Activated T-cell treated with anti-CD3 and anti-CD28 coated beads, Interleukin-2, amount 50 U/mL, for 72 hours (primary cell): ENCODE data around the gene DTX4. TPM values are rescaled to one million over a fixed set of nuclear protein-coding genes. Genes with fewer than 3 reads are reported as not detected.
A peak's percentile ranks its signal among the peaks of the same experiment; 100 is the strongest.

ENCODE experiments used
- ATAC-seq, 2 donors: fragments of 150-1000 bp; cut with Tn5 transposase; replicated peaks in 1 of 2; 2 replicates each; pipeline ENCODE4 v1.10.0; 2021; ENCODE audit warnings: moderate library complexity in 2 of 2, mild to moderate bottlenecking in 1 of 2
- DNase-seq, 2 donors: peaks; one replicate each; pipeline ENCODE4 v3.0.0; 2021 to 2022; ENCODE audit warnings: mixed read lengths in 1 of 2
- H3K27ac Mint-ChIP-seq: one replicate; pipeline ENCODE4 v1.8.0; 2022; ENCODE audit warnings: mild to moderate bottlenecking, moderate library complexity, mixed read lengths
- H3K27me3 Mint-ChIP-seq: one replicate; pipeline ENCODE4 v1.8.0; 2022; ENCODE audit warnings: low read depth, mixed read lengths
- H3K36me3 Mint-ChIP-seq, 2 donors: one replicate each; pipeline ENCODE4 v1.8.0; 2022; ENCODE audit warnings: mixed read lengths in 2 of 2, mild to moderate bottlenecking in 1 of 2; ENCODE audit not compliant: insufficient read depth in 2 of 2
- H3K4me1 Mint-ChIP-seq: one replicate; pipeline ENCODE4 v1.8.0; 2022; ENCODE audit warnings: low read depth, mixed read lengths
- H3K4me3 Mint-ChIP-seq, 2 donors: one replicate each; pipeline ENCODE4 v1.8.0; 2022; ENCODE audit warnings: mild to moderate bottlenecking in 2 of 2, mixed read lengths in 2 of 2, moderate library complexity in 2 of 2
- H3K9me3 Mint-ChIP-seq, 2 donors: one replicate each; pipeline ENCODE4 v1.8.0; 2022; ENCODE audit warnings: mixed read lengths in 2 of 2
- total RNA-seq, 2 donors: library from RNA; stranded (reverse); gene quantifications; one replicate each; pipeline ENCODE4 v1.2.3, GENCODE V29; 2022

DTX4 gene
- total RNA-seq, 2 donors from 2014 or later, result 0.70 TPM; not detected in 1

DNA sequence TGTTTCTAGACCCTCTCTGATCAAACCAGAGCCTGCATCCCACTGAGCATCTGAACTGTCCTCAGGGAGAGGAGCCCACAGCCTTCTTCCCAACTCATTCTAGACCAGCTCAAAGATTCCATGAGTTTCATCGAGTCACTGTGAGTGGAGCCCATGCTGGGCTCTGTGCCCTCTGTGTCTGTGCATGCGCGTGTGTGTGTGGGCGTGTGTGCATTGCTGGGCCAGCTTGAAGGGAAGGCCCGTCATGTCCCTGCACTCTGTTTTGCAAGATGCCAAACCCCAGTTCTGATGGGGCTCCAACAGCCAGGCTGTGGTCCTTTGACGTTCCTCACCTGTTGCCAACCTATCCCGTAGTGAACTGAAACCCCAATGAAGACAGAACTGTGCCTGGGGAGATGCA lies 33.7 kb downstream of the DTX4 start:
- Mint-ChIP-seq H3K4me1 (peaks cover 31% of the 10 kb centered on the region), H3K4me3 (no peak overlapping the region), H3K27me3 (peaks cover 47% of the 10 kb centered on the region)

DNA sequence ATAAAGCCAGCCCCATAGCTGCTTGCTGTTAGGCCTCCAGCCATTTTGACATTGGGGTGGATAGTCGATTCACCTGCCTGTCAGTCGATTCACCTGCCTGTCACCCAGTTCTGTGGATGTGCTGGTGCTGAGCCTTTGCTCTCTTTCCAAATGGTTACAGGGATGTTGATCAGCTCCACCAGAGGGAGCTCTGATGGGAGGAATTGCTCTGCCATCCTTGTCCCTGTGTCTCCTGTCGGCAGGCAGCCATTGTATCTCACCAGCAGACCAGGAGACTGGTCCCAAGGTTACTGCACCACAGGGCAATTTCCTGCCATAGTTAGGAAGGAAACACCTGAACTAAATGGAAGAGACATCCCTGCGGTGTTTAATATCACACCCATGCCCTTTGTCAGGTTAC lies 34.7 kb downstream of the DTX4 start:
- ATAC-seq (no peak), DNase-seq (no peak)
- peaks cover 51% of the 10 kb centered on the region for H3K27me3 Mint-ChIP-seq
- no peaks in the 10 kb centered on the region for H3K36me3 Mint-ChIP-seq
- H3K9me3 Mint-ChIP-seq, result no peaks in the 10 kb centered on the region
- H3K4me3 Mint-ChIP-seq, result peak overlapping the region in 1 of 2 donors; percentile 63
- no peak overlapping the region for H3K27ac Mint-ChIP-seq
- peaks cover 31% of the 10 kb centered on the region for H3K4me1 Mint-ChIP-seq

More for the DNA sequence above, 33.7 kb downstream of the DTX4 start:
- no peak for ATAC-seq
- H3K36me3 Mint-ChIP-seq, result no peaks in the 10 kb centered on the region
- no peak for DNase-seq
- no peaks in the 10 kb centered on the region for H3K9me3 Mint-ChIP-seq
- H3K27ac Mint-ChIP-seq, result no peak overlapping the region

DNA sequence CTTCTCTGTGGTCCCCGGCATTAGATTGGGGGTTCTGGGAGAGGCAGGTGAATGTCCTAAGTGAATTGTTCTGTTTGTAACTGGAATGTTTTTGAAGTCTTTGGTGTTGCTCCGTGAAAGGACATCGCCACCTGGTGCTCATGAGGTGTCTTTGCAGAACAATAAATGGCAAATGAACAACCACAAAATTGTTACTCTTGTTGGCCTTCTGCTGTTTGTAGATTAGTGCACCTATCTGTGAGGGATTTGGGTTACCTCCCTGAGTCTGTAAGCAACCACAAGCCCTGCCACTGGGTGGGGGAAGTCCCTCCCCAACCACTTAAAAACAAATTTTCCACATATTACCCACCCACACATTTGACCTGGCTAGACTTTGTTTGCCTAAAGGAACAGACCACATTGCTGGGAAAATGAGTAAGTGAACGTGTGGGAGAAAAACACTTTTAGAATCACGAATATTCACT lies 36.1 kb downstream of the DTX4 start:
- DNase-seq (peak; percentile 24 to 33), ATAC-seq (peak; percentile 60 to 67)
- no peaks in the 10 kb centered on the region for H3K36me3 Mint-ChIP-seq
- H3K4me3 Mint-ChIP-seq, result peak overlapping the region; percentile 51 to 67
- peaks cover 41% of the 10 kb centered on the region for H3K27me3 Mint-ChIP-seq
- H3K27ac Mint-ChIP-seq, result peak overlapping the region; percentile 2
- H3K4me1 Mint-ChIP-seq, result peaks cover 31% of the 10 kb centered on the region
- no peaks in the 10 kb centered on the region for H3K9me3 Mint-ChIP-seq

DNA sequence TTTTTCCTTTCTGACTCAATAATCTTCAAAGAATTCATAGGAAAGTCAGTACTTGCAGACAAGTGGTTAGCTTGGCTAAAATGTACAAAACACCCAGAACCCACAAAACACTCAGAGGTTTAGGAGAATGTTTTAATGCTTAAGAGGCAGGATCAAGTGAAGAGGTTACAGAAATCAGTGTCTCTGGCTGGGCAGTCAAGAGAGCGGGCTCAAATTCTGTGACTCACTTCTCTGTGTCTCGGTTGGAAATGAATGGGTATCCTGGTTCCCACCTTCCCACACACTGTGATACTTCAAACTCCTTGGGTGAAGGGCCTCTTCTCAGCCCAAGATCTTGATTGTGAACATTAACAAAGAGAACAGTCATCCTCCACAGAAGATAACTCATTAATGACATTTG lies 37.0 kb downstream of the DTX4 start:
- ATAC-seq (peak; percentile 57 to 64), DNase-seq (peak in 1 of 2 donors; percentile 10)
- Mint-ChIP-seq H3K27me3 (peaks cover 41% of the 10 kb centered on the region), H3K4me3 (no peak overlapping the region), H3K4me1 (peaks cover 31% of the 10 kb centered on the region), H3K27ac (no peak overlapping the region), H3K36me3 (no peaks in the 10 kb centered on the region), H3K9me3 (no peaks in the 10 kb centered on the region)

DNA sequence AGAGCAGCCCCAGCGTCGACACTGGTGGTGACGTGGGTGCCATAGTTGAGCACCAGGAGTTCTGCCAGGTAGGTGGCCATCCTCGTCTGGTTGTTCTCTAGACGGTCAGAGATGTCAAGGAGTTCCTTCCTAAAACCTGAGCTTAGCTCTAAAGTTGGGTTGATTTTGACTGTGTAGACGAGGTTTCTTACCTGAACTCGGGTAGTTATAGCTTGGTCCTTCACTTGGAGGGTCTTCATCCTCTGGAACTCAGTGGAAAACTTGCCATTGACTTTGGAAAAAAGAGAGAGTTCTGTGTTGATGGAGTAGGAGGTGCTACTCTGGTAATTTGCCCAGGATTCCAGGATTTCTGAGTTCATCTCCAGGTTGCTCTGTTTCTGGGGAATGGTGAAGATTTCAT lies 40.3 kb downstream of the DTX4 start:
- no peak for ATAC-seq
- Mint-ChIP-seq H3K27me3 (peaks cover 36% of the 10 kb centered on the region), H3K9me3 (no peaks in the 10 kb centered on the region), H3K36me3 (no peaks in the 10 kb centered on the region), H3K4me1 (peaks cover 33% of the 10 kb centered on the region), H3K4me3 (no peak overlapping the region), H3K27ac (no peak overlapping the region)
- DNase-seq, result no peak

DNA sequence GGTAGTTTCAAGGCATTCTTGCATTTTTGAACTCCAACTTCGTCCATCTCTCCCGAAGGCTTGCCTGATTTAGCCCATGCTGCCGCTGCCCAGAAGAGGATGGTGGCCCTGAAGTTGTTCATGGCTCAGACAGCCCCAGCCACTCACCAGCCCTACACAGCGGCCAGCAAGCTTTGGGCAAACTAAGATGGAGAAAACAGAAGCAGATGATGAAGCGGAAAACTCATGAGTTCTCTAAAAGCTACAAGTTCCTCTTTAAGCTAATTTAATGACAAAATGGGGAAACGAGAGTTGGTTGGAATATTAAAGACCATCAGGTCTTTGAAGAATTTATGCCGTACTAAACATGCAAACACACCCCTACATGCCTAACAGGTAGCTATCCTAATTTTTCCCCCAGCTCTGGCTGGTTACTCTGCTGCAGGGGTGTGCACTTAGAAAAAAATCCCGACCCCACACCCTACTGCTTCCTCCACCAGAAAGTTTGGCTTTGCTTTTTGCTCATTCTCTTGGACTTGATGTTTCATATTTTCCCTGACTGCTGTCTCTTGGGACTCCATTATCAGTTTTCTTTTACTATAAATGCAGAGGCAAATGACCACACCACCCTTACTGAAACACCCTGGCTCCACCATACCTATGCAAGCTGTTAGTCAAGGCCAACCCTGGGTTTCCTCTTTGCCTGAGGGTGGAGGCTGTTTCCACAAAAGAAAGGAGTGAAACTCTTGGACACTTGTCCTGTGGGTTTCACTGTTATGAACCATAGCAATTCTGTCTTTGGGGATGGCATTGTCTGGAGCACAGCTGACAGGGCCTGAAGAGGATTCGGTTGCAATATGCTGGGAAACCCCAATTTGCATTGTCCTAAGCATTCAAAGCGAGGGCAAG lies 41.1 kb downstream of the DTX4 start, which contains the start of gene MPEG1:
TSS of gene MPEG1 (minus strand) at position 184 of the 888 bp plus-strand sequence. CDS start at position 122, 62 bp downstream.
- ATAC-seq (no peak), DNase-seq (no peak)
- Mint-ChIP-seq H3K36me3 (no peaks in the 10 kb centered on the region), H3K9me3 (peaks cover 0 to 1% of the 10 kb centered on the region in 2 donors), H3K27me3 (peaks cover 39% of the 10 kb centered on the region), H3K4me3 (no peak within 1 kb of the TSS), H3K27ac (no peak within 1 kb of the TSS), H3K4me1 (peaks cover 29% of the 10 kb centered on the region)

DNA sequence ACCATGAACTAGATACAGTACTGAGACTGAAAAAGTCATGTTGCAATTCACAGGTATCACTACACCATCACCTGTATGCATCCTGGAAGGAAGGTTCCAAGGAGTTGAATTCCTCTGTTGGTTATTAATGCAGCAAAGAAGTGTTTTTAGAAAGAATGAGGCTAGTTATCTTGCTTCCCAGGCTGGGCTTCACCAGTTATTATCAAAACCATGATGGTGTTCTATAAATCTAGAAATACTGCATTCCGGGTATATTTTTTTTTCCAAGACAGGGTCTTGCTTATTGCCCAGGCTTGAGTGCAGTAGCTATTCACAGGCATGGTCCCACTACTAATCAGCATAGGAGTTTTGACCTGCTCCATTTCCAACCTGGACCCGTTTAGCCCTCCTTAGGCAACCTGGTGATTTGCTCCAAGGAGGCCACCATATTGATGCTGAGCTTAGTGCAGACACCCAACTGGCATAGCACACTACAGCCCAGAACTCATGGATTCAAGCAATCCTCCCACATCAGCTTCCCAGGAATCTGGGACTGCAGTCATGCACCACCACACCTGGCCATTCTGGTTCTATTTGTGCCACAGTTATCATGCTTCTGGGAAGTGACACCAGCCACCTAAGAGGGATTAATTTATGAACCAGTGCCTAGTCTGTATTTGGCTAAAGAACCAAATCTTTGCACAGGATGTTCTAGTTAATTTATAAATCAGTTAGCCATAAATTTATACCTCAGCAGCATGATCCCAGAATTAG lies 42.4 kb downstream of the DTX4 start:
- Mint-ChIP-seq H3K9me3 (peaks cover 0 to 1% of the 10 kb centered on the region in 2 donors), H3K27me3 (peaks cover 26% of the 10 kb centered on the region), H3K4me1 (peaks cover 16% of the 10 kb centered on the region), H3K36me3 (no peaks in the 10 kb centered on the region), H3K4me3 (no peak overlapping the region), H3K27ac (no peak overlapping the region)
- ATAC-seq (no peak), DNase-seq (no peak)

DNA sequence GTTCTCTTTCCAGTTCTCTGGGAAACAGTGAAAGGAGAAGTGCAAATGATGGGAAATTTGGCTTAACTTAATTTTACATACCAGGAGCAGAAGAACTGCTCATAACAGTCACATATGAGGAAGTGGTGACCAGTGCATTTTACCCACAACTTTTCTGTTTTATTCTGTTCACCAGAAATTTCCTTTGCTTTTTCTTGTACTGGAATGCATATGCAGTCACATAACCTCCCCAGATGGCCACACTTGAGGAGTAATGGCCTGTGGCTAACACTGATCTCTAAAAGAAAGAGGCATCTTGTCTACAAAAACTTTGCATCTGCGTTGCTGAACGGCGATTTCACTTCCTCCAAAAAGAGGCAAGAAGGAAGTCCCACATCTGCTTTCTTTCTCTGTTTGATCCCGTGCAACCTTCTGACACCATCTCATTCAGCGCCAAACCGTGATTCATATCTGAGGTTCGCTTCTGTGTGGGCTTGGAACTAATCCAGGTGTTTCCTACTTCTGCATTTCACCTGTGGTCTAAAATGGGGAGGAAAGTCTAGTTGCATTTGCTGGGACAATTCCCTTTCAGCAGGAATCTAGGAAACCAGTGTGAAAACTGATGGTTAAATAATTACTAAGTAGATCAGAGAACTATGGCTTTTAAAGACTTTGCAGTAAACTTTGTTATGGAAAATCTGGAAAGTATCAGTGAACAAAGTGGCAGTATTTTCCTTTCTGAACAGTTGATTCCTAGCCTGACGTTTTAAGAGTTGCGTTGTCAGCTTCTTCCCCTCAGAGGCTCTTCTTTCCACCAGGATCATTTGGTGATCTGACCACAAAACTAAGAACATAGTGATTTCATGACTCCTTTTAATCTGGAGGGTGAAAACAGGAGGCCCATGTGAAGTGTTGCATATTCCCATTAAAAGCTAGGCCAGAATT lies 45.0 kb downstream of the DTX4 start:
- Mint-ChIP-seq H3K36me3 (no peaks in the 10 kb centered on the region), H3K27me3 (peaks cover 8% of the 10 kb centered on the region), H3K9me3 (peaks cover 0 to 1% of the 10 kb centered on the region in 2 donors), H3K4me1 (peaks cover 12% of the 10 kb centered on the region), H3K27ac (no peak overlapping the region), H3K4me3 (peak overlapping the region in 1 of 2 donors; percentile 38)
- DNase-seq (peak; percentile 8 to 9), ATAC-seq (peak; percentile 41 to 76)

DNA sequence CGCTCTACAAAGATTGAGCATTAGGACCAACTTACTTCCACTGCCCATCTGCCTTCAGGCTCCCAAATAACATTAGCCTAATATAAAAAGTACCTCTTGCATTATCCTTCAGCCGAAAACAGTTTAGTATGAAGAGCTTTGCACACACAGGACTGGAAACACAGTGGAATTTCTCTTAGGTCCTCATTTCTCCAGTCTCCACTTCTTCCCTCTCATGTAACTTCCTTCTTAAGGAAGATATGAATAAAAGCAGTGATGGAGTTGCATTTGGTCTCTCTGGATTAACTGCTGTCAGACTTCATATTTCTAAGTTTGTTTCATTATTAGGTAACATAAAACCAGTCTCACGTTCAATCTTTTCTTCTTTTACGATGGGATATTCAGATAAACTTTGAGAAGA lies 46.4 kb downstream of the DTX4 start:
- Mint-ChIP-seq H3K27me3 (peaks cover 8% of the 10 kb centered on the region), H3K4me3 (no peak overlapping the region), H3K9me3 (peaks cover 0 to 1% of the 10 kb centered on the region in 2 donors), H3K36me3 (no peaks in the 10 kb centered on the region), H3K4me1 (peaks cover 12% of the 10 kb centered on the region), H3K27ac (no peak overlapping the region)
- ATAC-seq (no peak), DNase-seq (no peak)

DNA sequence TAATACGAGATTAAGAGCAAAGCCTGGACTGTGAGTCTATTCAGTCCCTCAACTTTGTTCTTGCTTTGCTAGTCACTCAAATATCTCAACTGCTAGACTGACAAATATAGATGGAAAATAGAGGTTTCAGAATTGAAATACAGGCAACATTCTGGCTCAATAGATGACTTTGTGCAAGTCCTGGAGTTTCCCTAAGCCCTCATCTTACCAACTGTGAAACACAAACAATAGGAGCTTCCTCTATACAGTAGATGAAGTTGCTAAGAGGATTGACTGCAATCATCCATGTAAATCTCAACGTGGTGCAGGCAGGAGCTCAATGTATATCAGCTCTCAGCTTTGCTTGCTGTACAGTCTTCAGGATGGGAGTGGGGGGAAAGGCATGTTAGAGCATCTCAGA lies 47.0 kb downstream of the DTX4 start:
- H3K4me1 Mint-ChIP-seq, result peaks cover 12% of the 10 kb centered on the region
- peaks cover 0 to 1% of the 10 kb centered on the region in 2 donors for H3K9me3 Mint-ChIP-seq
- H3K4me3 Mint-ChIP-seq, result no peak overlapping the region
- no peaks in the 10 kb centered on the region for H3K36me3 Mint-ChIP-seq
- H3K27ac Mint-ChIP-seq, result no peak overlapping the region
- no peak for DNase-seq
- peaks cover 8% of the 10 kb centered on the region for H3K27me3 Mint-ChIP-seq
- peak in 1 of 2 donors; percentile 41 for ATAC-seq

DNA sequence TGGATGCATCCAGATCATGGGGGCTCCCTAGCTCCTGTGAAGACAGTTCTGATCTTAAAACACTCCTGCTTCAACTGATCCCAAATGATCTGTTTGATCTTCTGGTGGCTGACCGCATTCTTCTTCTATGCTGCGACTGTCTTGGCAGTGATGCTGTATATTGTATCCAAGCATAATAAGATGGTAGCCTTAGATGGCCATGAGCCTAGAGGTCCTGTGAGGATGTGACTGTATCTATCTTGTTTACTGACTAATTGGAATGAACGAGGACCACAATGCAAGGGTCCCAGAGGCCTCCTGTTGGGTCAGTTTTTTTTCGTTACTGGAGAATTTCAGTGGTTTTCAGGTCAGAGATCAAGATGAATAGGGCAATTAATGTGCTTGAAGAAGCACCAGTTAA lies 47.9 kb downstream of the DTX4 start:
- ATAC-seq, result no peak
- Mint-ChIP-seq H3K27me3 (peaks cover 8% of the 10 kb centered on the region), H3K36me3 (no peaks in the 10 kb centered on the region), H3K9me3 (peaks cover 0 to 1% of the 10 kb centered on the region in 2 donors), H3K4me1 (peaks cover 14% of the 10 kb centered on the region), H3K27ac (no peak overlapping the region), H3K4me3 (no peak overlapping the region)
- no peak for DNase-seq

DNA sequence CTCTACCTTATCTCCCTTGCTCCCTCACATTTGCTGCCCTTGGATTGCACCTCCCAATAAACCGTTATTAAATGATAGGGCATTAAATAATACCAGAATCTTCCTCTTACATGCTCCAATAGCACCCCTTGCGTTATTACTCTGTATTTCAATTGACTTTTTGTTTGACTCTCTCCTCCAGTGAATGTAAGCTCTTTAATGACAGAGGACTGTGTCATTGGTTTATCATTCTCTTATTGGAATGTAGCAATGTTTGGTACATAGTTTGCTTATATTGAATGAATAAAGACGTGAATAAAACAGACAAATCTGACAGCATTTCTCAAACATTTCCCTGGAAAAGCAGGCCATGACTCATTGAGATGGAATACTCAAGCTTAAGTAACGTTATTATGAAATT lies 49.5 kb downstream of the DTX4 start:
- H3K4me3 Mint-ChIP-seq, result no peak overlapping the region
- no peaks in the 10 kb centered on the region for H3K36me3 Mint-ChIP-seq
- H3K27me3 Mint-ChIP-seq, result peaks cover 8% of the 10 kb centered on the region
- H3K9me3 Mint-ChIP-seq, result peaks cover 0 to 1% of the 10 kb centered on the region in 2 donors
- ATAC-seq, result no peak
- H3K27ac Mint-ChIP-seq, result no peak overlapping the region
- peaks cover 18% of the 10 kb centered on the region for H3K4me1 Mint-ChIP-seq
- DNase-seq, result no peak
